8988T (cell line): ENCODE results near the gene FAM174B.

Experiments used
- DNase-seq: peaks from one replicate; pipeline ENCODE4 v3.0.0; 2011

FAM174B gene

GRCh38 chr15:92599394-92599970, 56.1 kb downstream of the FAM174B start:
- no peak for DNase-seq

GRCh38 chr15:92597548-92597947, 58.0 kb downstream of the FAM174B start:
- DNase-seq = no peak

GRCh38 chr15:92596623-92597022, 59.0 kb downstream of the FAM174B start:
- no peak for DNase-seq

DNA sequence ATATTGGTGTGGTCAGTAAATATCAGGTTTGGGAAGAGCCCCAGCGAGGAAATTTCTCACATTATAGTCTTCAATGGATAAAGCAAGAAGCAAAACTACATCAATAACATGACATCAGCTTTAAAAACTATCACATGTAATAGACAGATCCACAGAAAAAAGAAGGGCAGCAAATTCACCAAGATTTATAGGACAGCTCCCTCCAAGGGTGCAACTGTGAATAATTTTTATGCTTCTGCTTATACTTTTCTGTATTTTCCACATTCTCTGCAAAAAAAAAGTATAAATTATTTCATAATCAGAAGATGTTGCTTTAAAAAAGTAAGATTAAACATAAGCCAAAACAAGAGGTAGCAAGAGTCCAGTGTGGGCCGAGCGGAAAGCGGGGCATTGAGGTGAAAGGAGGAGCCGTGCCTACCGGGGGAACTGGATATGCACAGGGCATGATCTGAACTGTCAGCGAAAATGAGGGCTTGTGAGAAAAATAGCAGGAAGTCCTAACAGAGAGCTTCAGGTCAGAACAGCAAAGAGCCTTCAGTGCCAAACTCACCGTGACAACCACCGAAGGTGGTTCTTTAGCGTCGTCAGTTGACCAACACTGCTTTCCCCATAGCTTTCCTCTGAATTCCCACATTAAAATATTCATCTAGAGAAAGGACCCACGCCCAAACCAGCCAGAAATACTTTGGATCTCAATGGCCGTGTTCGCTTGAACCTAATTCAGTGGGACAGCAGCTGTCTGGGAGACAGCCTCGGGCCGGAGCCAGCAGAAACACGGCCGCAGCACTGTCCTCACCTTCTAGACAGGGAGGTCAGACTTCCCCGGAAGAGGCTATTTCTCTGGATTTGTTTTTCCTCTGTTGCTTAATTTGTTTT, 59.8 kb downstream of the FAM174B start:
- no peak for DNase-seq

- no peak for DNase-seq
These were observed 64.3 kb downstream of the FAM174B start for GRCh38 chr15:92591275-92591674.

GRCh38 chr15:92586966-92587365, 68.6 kb downstream of the FAM174B start:
- DNase-seq = no peak

DNA sequence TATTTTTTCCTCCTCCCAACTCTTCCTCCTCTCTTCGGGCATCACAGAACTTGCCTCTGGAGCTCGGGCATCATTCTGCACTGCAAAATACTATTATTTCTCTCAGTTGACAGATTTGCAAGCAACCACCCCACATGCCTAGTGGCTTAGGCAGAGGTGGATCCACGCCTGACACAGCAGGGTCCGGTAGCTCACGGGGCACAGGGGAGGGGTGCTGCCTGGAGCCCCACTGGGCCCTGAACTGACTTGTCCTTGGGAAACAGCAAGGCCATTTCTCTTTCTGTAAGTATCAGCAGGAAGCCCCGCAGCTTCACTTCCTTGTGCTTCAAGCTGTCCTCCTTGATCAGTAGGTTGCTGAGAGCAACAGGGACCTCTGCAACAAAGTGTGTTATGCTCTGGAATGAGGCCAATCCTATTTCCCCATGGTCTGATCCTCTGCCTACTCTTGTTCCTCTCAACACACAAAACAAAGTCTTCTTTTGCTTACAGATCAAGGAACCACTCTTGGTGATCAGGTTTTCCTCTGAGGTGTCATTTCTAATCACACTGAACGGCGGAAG, 69.1 kb downstream of the FAM174B start:
- DNase-seq = no peak

GRCh38 chr15:92584105-92584504, 71.5 kb downstream of the FAM174B start:
- DNase-seq = no peak

GRCh38 chr15:92583096-92584034, 72.2 kb downstream of the FAM174B start:
- no peak for DNase-seq

DNA sequence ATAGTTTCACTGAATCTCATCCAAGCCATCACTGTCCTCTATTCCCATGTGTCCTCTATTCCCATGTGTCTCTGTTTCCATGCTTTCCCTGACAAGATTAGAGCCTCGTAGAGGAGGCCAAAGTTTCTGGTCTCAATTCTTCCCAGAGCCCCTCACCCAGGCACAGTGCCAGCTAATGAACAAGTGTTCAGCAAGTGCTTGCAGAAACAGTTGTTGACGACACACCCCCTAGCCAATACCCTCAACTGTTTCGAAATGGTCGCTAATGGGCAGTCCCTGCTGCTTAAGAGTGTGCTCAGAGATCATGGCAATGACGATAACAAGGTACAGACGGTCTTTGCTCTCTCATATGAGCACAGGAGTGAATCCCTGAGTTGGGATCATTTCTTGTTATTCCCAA, 73.4 kb downstream of the FAM174B start:
- no peak for DNase-seq

DNA sequence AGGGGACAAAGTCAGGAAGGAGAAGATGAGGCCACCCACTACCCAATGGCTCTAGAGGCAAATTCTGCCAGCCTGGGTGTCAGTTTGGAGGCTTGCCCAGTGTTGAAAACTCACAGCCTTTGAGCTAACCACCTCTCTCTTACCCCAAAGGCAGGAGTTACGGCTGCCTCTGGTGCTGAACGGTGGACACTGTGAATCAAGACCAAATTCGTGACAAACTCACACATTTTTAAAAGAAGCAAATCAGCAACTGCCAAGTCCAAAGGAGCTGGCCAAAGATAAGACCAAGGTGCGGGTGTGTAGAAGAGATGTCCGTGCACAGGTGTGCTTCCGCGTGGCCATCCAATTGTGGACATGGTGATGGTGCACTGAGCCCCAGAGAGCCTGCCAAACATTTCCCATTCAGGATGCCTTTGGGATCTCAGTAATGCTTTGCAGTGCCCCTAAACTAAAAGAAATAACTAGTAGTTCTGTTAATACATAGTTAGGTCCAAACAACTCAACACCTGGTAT, 74.6 kb downstream of the FAM174B start:
- DNase-seq = no peak

DNA sequence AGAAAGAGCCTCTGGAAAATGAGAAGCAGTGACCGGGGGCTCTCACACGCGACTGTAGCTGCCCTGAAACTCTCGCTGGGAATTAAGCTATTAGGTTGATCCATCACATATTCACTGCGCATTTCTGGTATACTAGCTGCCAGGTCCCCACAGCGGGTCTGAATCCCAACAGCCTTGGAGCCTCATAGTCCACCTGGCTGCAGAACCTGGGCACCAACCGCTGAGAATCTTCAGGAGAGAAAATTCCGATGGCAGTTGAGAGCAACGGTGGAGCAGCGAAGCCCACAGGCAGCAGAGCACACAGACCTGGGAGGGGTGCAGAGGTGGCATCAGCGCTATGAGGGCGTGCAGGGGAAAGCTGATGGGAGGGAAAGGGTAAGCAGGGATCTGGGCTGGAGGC, 75.1 kb downstream of the FAM174B start:
- DNase-seq = no peak

DNA sequence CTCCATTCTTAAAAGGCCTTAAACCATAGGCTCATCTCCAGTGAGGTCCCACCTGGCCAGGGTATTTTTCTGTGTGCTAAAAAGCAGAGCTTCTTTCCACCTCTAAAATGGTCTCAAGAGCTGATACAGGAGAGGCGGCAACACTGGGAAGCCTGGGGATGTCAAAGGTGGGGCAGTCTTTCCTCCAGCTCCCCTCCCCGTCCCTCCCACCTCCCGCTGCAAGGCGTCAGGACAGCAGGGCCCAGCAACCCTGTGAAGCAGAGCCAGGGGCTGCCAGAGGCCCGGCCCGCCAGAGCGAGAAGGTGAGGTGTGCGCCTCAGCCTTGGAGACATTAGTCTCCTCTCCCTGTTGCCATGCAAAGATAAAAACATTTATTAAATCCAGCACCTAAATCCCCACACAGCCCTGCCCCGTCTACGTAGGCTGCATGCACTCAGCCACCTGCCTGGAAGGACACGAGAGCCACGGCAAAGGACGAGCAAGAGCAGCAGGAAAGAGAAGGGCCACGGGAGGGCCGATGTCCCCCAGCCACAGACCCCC, 75.6 kb downstream of the FAM174B start:
- no peak for DNase-seq

GRCh38 chr15:92579486-92579885, 76.1 kb downstream of the FAM174B start:
- no peak for DNase-seq

DNA sequence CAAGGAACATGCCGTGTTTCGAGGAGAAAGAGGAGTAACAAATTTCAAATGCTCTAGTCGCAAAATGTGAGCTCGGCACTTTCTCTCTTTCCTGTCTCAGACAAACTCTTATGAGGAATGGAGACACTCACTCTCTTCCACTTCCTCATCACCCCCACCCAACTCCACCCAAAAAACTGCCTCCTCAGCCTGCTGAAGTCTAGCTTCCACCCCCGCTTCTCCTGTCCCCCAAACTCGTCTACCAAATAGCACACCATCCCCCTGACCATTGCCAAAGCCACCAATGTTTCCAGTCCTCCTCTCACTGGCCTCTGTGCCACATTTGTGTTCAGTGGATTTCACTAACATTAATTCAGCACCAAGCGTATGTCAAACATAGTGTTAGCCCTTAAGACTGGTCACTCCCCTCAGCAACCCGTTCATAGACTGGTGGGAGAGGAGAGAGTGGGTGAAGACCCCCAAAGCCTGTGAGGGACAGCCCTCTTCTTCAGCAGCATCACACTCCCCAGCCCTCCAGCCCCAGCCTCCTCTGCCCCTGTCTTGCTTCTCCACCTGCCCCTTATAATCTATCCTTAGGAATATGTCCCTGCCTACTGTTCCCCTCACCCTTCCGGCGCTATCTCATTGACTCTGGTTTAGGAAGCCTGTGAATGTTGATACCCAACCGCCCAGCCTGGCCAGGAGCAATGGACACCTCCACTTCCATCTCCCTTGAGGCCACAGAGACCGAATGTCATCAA, 77.3 kb downstream of the FAM174B start:
- no peak for DNase-seq

DNA sequence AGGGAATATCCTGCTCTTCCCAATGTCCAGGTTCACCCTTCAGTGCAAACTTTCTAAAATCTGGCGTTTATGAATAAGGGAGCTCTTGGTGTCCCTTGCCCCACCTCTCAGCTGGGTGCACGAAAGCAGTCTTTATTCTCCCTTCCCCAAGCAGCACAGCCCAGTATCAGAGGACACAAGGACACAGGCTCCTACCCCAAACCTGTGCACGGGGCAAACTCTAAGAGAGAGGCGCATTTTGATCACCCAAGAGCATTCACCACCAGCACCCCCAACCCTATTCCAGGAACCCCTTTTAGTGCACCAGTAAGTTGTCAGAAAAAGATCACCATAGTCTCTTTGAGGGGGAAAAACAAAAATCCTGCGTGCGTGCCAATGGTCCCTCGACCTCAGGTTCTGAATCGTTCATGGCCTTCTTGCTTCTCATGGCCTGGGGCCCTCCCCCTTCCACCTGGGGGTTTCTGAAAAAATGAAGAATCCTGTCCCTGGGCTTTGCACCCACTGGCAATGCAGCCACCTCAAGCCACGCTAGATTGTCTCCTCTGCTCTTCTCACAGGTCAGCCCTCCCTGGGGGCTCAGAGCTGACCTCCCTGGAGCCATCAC, 78.9 kb downstream of the FAM174B start:
- DNase-seq = no peak

- no peak for DNase-seq
These were observed 81.0 kb downstream of the FAM174B start for GRCh38 chr15:92574566-92574965.

GRCh38 chr15:92574161-92574560, 81.4 kb downstream of the FAM174B start:
- no peak for DNase-seq

DNA sequence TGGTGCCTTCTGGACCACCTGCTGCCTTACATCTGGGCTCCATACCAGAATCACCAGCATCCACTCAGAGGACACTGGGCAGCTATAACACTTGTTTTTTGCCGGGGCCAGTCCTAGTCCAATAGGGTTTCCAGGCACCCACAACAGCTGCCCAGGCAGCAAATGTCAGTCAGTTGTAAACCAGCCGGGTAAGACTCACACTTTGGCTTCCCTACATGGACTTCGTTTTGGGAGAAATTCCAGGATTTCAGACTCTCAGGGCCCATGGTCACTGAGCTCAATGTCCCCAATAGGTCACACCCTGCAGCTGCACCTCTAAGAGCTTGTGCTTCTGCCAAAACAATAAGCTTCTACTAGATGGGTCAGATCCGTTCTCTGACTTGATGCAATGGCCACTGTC, 83.8 kb downstream of the FAM174B start:
- DNase-seq = no peak

- no peak for DNase-seq
These were observed 85.2 kb downstream of the FAM174B start for GRCh38 chr15:92570391-92570790.

DNA sequence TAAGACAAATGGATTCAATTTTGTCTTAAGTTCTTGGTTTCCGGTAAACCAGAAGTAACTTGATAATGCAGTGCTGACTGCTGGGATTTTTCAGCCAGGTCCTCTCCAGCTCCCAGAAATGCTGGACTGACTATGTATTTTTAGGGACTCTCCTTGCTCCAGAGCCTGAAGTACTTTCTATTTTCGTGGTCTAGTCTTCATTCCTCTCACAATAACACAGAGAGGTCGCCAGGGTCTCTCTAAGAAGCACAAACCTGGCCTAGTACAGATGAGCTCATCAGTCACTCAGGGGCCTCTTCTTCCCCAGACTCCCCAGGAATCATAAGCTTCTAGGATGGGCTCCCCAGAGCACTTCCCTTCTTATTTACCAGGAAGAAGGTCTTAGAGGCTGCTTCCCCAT, 85.8 kb downstream of the FAM174B start:
- DNase-seq = no peak
